ENCODE data around the gene PPP2R2B. TPM values are rescaled to one million over a fixed set of nuclear protein-coding genes. Genes with fewer than 3 reads are reported as not detected.

PPP2R2B gene
- total RNA-seq, 4 donors from 2014 or later = 0.20 to 1.9 (median 1.3) TPM

DNA sequence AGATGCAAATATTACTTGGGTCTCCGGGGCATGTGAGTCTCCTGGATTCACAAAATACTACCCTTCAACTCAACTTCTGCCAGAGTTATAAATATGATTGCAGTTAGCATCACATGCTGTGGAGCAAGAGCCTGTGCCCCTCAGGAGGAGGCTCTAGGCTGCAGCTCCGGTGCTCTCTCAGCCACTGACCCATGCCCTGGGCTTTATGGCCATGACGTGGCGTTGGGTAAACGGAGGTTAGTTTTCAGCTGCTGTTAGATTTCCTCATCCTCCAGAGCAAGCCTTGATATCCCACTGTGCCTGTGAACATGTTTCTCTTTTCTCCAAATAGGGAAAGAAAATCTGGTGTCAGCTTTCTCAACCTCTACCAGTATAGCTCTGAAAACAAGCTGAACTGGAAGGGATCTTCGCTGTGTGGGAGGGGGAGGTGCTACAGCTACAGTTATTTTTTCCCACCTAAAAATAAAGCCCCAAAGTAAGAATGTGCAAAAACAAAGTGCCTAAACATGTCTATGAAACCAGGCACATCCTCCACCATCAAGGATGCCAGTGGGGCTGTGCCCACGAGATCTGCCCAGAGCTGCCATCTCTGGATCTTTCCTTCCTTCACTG, 238.2 kb downstream of the PPP2R2B start:
- intact Hi-C loops (cut with DNase I; ENCODE audit: low total_unique reads) = no loop called here
- in situ Hi-C loops (cut with MboI; ENCODE audit: low pct_ligation_motif_present in 1 of 4, low pct_unique_long_range_greater_than_20kb in 1 of 4, low sequenced_read_pairs in 3 of 4) = no loop called here
- Histone ChIP-seq H3K4me3 (no peak overlapping the region), H3K4me1 (peaks cover 0 to 8% (median 3%) of the 10 kb centered on the region in 4 donors), H3K27me3 (no peaks in the 10 kb centered on the region), H3K36me3 (no peaks in the 10 kb centered on the region), H3K27ac (no peak overlapping the region), H3K9me3 (no peaks in the 10 kb centered on the region)
- 51 to 80% methylated on average over 1 to 7 of the region's 7 CpGs for WGBS, 2 donors (ENCODE audit: low coverage in 1 of 2)
- peak; percentile 34 for DNase-seq
- TF ChIP-seq POLR2AphosphoS5 (IDR thresholded peaks at IDR 0.05) = no peak
- TF ChIP-seq, protein P1, sequence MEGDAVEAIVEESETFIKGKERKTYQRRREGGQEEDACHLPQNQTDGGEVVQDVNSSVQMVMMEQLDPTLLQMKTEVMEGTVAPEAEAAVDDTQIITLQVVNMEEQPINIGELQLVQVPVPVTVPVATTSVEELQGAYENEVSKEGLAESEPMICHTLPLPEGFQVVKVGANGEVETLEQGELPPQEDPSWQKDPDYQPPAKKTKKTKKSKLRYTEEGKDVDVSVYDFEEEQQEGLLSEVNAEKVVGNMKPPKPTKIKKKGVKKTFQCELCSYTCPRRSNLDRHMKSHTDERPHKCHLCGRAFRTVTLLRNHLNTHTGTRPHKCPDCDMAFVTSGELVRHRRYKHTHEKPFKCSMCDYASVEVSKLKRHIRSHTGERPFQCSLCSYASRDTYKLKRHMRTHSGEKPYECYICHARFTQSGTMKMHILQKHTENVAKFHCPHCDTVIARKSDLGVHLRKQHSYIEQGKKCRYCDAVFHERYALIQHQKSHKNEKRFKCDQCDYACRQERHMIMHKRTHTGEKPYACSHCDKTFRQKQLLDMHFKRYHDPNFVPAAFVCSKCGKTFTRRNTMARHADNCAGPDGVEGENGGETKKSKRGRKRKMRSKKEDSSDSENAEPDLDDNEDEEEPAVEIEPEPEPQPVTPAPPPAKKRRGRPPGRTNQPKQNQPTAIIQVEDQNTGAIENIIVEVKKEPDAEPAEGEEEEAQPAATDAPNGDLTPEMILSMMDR (IDR thresholded peaks at IDR 0.05) = no peak
- no peak for TF ChIP-seq POLR2A (IDR thresholded peaks at IDR 0.05)
- TF ChIP-seq EP300 (IDR thresholded peaks at IDR 0.05; ENCODE audit: low read depth) = no peak

DNA sequence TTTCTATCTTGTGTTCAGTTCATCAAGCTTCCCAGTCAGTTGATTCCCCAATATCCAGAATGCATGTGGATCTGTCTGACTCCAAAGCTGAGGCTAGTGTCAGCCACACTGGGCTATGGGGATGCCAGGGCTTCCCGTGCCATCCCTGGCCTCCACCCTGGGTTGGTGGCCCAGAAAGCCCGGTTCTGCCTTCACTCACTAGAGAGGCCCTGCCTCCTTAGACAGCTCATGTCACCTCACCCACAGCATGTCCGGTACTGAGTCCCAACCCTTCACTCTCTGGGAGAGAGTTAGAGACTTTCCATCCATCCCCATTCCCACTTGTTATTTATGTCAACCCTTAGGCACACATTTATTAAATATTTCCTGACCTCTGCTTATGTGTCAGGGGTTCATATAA, 243.1 kb downstream of the PPP2R2B start:
- no peaks in the 10 kb centered on the region for H3K9me3 ChIP-seq
- WGBS, 2 donors (ENCODE audit: low coverage in 1 of 2) = 79 to 100% methylated on average over 1 to 3 of the region's 3 CpGs
- no peak for DNase-seq
- H3K4me3 ChIP-seq = no peak overlapping the region
- no peaks in the 10 kb centered on the region for H3K27me3 ChIP-seq
- intact Hi-C loops (cut with DNase I; ENCODE audit: low total_unique reads) (no loop called here), in situ Hi-C loops (cut with MboI; ENCODE audit: low pct_ligation_motif_present in 1 of 4, low pct_unique_long_range_greater_than_20kb in 1 of 4, low sequenced_read_pairs in 3 of 4) (no loop called here)
- no peak overlapping the region for H3K27ac ChIP-seq
- TF ChIP-seq EP300 (IDR thresholded peaks at IDR 0.05; ENCODE audit: low read depth) = no peak
- TF ChIP-seq POLR2A (IDR thresholded peaks at IDR 0.05) = no peak
- TF ChIP-seq, protein P1 (IDR thresholded peaks at IDR 0.05) = no peak
- no peak for TF ChIP-seq POLR2AphosphoS5 (IDR thresholded peaks at IDR 0.05)
- H3K4me1 ChIP-seq = no peaks in the 10 kb centered on the region
- no peaks in the 10 kb centered on the region for H3K36me3 ChIP-seq

- Histone ChIP-seq H3K27me3 (no peaks in the 10 kb centered on the region), H3K9me3 (no peaks in the 10 kb centered on the region), H3K36me3 (no peaks in the 10 kb centered on the region), H3K4me1 (no peaks in the 10 kb centered on the region), H3K4me3 (no peak overlapping the region), H3K27ac (no peak overlapping the region)
- 85 to 88% methylated on average over 4 to 8 of the region's 8 CpGs for WGBS, 2 donors (ENCODE audit: low coverage in 1 of 2)
- no peak for DNase-seq
- in situ Hi-C loops (cut with MboI; ENCODE audit: low pct_ligation_motif_present in 1 of 4, low pct_unique_long_range_greater_than_20kb in 1 of 4, low sequenced_read_pairs in 3 of 4) (no loop called here), intact Hi-C loops (cut with DNase I; ENCODE audit: low total_unique reads) (no loop called here)
- TF ChIP-seq, protein P1 (IDR thresholded peaks at IDR 0.05) = no peak
- no peak for TF ChIP-seq EP300 (IDR thresholded peaks at IDR 0.05; ENCODE audit: low read depth)
- no peak for TF ChIP-seq POLR2A (IDR thresholded peaks at IDR 0.05)
- TF ChIP-seq POLR2AphosphoS5 (IDR thresholded peaks at IDR 0.05) = no peak
These were observed 245.2 kb downstream of the PPP2R2B start for GRCh38 chr5:146633323-146633764.

DNA sequence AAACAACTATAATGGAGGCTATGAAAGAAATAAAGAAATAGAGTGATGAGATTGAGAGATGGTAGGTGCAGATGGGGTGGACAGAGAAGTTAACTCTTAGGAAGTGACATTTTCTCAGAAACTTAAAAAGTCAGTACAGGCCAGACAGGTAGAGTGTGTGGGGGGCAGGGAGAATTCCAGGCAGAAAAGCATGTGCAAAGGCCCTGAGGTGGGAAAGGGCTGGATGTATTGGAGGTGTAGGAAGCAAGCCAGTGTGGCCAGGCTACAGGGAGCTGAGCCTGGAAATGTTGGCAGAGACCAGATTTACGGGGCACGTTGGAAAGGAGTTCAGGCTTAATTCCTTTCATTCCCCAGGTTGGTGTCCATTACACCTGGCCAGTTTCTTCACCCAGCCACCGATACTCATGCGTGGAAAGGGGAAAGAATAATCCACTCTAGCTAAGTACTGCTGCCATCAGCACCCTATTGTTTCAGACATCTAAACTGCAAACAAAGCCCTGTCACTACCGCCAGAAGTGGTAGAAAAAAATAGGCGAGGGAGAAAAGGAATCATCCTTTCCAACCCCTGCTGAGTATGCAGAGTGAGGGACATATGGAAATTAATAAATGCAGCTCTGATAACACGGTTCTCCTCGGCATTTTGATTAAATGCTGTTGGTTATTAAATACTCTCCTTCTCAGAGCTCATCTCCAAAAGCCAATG, 245.8 kb downstream of the PPP2R2B start:
- Histone ChIP-seq H3K36me3 (no peaks in the 10 kb centered on the region), H3K27ac (no peak overlapping the region), H3K27me3 (no peaks in the 10 kb centered on the region), H3K4me3 (no peak overlapping the region), H3K4me1 (no peaks in the 10 kb centered on the region), H3K9me3 (no peaks in the 10 kb centered on the region)
- in situ Hi-C loops (cut with MboI; ENCODE audit: low pct_ligation_motif_present in 1 of 4, low pct_unique_long_range_greater_than_20kb in 1 of 4, low sequenced_read_pairs in 3 of 4) = no loop called here
- TF ChIP-seq POLR2AphosphoS5 (IDR thresholded peaks at IDR 0.05) = no peak
- TF ChIP-seq, protein P1 (IDR thresholded peaks at IDR 0.05) = no peak
- no peak for TF ChIP-seq POLR2A (IDR thresholded peaks at IDR 0.05)
- no peak for TF ChIP-seq EP300 (IDR thresholded peaks at IDR 0.05; ENCODE audit: low read depth)
- WGBS, 2 donors (ENCODE audit: low coverage in 1 of 2) = 89 to 98% methylated on average over 6 to 8 of the region's 8 CpGs
- DNase-seq = no peak
- intact Hi-C loops (cut with DNase I; ENCODE audit: low total_unique reads) = no loop called here

Data from transverse colon (tissue), 4 donors.